ENCODE results near the gene RELB.

RELB gene

DNA sequence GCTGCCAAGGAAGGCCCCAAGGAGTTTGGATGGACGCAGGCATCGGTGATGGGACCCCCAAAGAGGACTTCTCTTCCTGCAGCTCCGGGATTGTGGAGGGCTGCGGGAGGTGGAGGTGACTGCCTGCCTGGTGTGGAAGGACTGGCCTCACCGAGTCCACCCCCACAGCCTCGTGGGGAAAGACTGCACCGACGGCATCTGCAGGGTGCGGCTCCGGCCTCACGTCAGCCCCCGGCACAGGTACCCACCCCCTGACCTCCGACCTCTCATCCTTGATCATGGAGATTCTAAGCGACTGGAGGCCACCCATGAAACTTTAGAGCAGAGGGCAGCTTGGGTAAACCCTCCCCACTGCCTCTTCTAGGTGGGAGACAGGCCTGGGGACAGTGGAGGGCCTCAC, 20.7 kb downstream of the RELB start:
- TF ChIP-seq FOXP2 (optimal IDR thresholded peaks at IDR 0.05; ENCODE audit: control extremely low read depth, extremely low read length, insufficient read depth) (no peak), EZH2 (IDR thresholded peaks at IDR 0.05) (no peak), POLR2AphosphoS5 (IDR thresholded peaks at IDR 0.05; ENCODE audit: borderline replicate concordance, low read depth, low read length) (no peak)
- no peak overlapping the region for H3K9ac ChIP-seq (ENCODE audit: insufficient read length)

GRCh38 chr19:45023048-45023447, 21.8 kb downstream of the RELB start:
- Histone ChIP-seq H3K9ac (ENCODE audit: insufficient read length) (no peak overlapping the region), H3K27ac (no peak overlapping the region), H3K4me3 (no peak overlapping the region), H3K9me3 (ENCODE audit: low read depth, low read length) (no peaks in the 10 kb centered on the region), H3K36me3 (ENCODE audit: insufficient read depth, low read length) (no peaks in the 10 kb centered on the region)
- no peak for DNase-seq (ENCODE audit: low read depth, low spot score)
- no peak for TF ChIP-seq FOXP2 (optimal IDR thresholded peaks at IDR 0.05; ENCODE audit: control extremely low read depth, extremely low read length, insufficient read depth)
- TF ChIP-seq EZH2 (IDR thresholded peaks at IDR 0.05) = no peak
- no peak for TF ChIP-seq POLR2AphosphoS5 (IDR thresholded peaks at IDR 0.05; ENCODE audit: borderline replicate concordance, low read depth, low read length)

More for the DNA sequence above, 20.7 kb downstream of the RELB start:
- no peaks in the 10 kb centered on the region for H3K36me3 ChIP-seq (ENCODE audit: insufficient read depth, low read length)
- no peak for DNase-seq (ENCODE audit: low read depth, low spot score)
- H3K27ac ChIP-seq = no peak overlapping the region
- H3K9me3 ChIP-seq (ENCODE audit: low read depth, low read length) = no peaks in the 10 kb centered on the region
- H3K4me3 ChIP-seq = no peak overlapping the region

GRCh38 chr19:45025264-45025663, 24.0 kb downstream of the RELB start:
- no peak for DNase-seq (ENCODE audit: low read depth, low spot score)
- H3K9ac ChIP-seq (ENCODE audit: insufficient read length) = no peak overlapping the region
- no peak overlapping the region for H3K27ac ChIP-seq
- no peak for TF ChIP-seq EZH2 (IDR thresholded peaks at IDR 0.05)
- no peak for TF ChIP-seq FOXP2 (optimal IDR thresholded peaks at IDR 0.05; ENCODE audit: control extremely low read depth, extremely low read length, insufficient read depth)
- TF ChIP-seq POLR2AphosphoS5 (IDR thresholded peaks at IDR 0.05; ENCODE audit: borderline replicate concordance, low read depth, low read length) = no peak
- H3K4me3 ChIP-seq = no peak overlapping the region
- H3K36me3 ChIP-seq (ENCODE audit: insufficient read depth, low read length) = no peaks in the 10 kb centered on the region
- H3K9me3 ChIP-seq (ENCODE audit: low read depth, low read length) = no peaks in the 10 kb centered on the region

- Histone ChIP-seq H3K9ac (ENCODE audit: insufficient read length) (no peak overlapping the region), H3K4me3 (no peak overlapping the region), H3K9me3 (ENCODE audit: low read depth, low read length) (no peaks in the 10 kb centered on the region), H3K27ac (no peak overlapping the region), H3K36me3 (ENCODE audit: insufficient read depth, low read length) (no peaks in the 10 kb centered on the region)
- no peak for DNase-seq (ENCODE audit: low read depth, low spot score)
- TF ChIP-seq FOXP2 (optimal IDR thresholded peaks at IDR 0.05; ENCODE audit: control extremely low read depth, extremely low read length, insufficient read depth) (no peak), EZH2 (IDR thresholded peaks at IDR 0.05) (no peak)
These were observed 26.1 kb downstream of the RELB start for GRCh38 chr19:45027371-45027770.

GRCh38 chr19:45030825-45031224, 29.6 kb downstream of the RELB start:
- DNase-seq (ENCODE audit: low read depth, low spot score) = no peak

DNA sequence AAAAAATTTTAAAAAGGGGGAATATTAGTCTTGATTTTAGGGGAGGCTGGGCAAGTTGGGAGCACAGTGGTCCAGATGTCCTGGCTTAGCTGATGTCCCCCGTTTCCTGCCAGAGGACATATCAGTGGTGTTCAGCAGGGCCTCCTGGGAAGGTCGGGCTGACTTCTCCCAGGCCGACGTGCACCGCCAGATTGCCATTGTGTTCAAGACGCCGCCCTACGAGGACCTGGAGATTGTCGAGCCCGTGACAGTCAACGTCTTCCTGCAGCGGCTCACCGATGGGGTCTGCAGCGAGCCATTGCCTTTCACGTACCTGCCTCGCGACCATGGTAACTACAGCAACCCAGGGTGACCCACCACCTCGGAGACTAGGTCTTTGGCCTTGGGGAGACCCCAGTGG, 31.2 kb downstream of the RELB start:
- DNase-seq (ENCODE audit: low read depth, low spot score) = no peak
- Histone ChIP-seq H3K36me3 (ENCODE audit: insufficient read depth, low read length) (no peaks in the 10 kb centered on the region), H3K4me3 (no peak overlapping the region), H3K27ac (no peak overlapping the region), H3K9me3 (ENCODE audit: low read depth, low read length) (no peaks in the 10 kb centered on the region), H3K9ac (ENCODE audit: insufficient read length) (no peak overlapping the region)
- TF ChIP-seq EZH2 (IDR thresholded peaks at IDR 0.05) (no peak), POLR2AphosphoS5 (IDR thresholded peaks at IDR 0.05; ENCODE audit: borderline replicate concordance, low read depth, low read length) (no peak), FOXP2 (optimal IDR thresholded peaks at IDR 0.05; ENCODE audit: control extremely low read depth, extremely low read length, insufficient read depth) (no peak)

More at GRCh38 chr19:45030825-45031224, 29.6 kb downstream of the RELB start:
- Histone ChIP-seq H3K27ac (no peak overlapping the region), H3K9me3 (ENCODE audit: low read depth, low read length) (no peaks in the 10 kb centered on the region), H3K36me3 (ENCODE audit: insufficient read depth, low read length) (no peaks in the 10 kb centered on the region), H3K9ac (ENCODE audit: insufficient read length) (no peak overlapping the region), H3K4me3 (no peak overlapping the region)
- TF ChIP-seq EZH2 (IDR thresholded peaks at IDR 0.05) (no peak), POLR2AphosphoS5 (IDR thresholded peaks at IDR 0.05; ENCODE audit: borderline replicate concordance, low read depth, low read length) (no peak), FOXP2 (optimal IDR thresholded peaks at IDR 0.05; ENCODE audit: control extremely low read depth, extremely low read length, insufficient read depth) (no peak)

GRCh38 chr19:45035755-45036154, 34.5 kb downstream of the RELB start:
- Histone ChIP-seq H3K4me3 (no peak overlapping the region), H3K27ac (no peak overlapping the region), H3K9me3 (ENCODE audit: low read depth, low read length) (no peaks in the 10 kb centered on the region), H3K9ac (ENCODE audit: insufficient read length) (no peak overlapping the region), H3K36me3 (ENCODE audit: insufficient read depth, low read length) (peaks cover 11% of the 10 kb centered on the region)
- TF ChIP-seq FOXP2 (optimal IDR thresholded peaks at IDR 0.05; ENCODE audit: control extremely low read depth, extremely low read length, insufficient read depth) (no peak), POLR2AphosphoS5 (IDR thresholded peaks at IDR 0.05; ENCODE audit: borderline replicate concordance, low read depth, low read length) (no peak)
- DNase-seq (ENCODE audit: low read depth, low spot score) = no peak

DNA sequence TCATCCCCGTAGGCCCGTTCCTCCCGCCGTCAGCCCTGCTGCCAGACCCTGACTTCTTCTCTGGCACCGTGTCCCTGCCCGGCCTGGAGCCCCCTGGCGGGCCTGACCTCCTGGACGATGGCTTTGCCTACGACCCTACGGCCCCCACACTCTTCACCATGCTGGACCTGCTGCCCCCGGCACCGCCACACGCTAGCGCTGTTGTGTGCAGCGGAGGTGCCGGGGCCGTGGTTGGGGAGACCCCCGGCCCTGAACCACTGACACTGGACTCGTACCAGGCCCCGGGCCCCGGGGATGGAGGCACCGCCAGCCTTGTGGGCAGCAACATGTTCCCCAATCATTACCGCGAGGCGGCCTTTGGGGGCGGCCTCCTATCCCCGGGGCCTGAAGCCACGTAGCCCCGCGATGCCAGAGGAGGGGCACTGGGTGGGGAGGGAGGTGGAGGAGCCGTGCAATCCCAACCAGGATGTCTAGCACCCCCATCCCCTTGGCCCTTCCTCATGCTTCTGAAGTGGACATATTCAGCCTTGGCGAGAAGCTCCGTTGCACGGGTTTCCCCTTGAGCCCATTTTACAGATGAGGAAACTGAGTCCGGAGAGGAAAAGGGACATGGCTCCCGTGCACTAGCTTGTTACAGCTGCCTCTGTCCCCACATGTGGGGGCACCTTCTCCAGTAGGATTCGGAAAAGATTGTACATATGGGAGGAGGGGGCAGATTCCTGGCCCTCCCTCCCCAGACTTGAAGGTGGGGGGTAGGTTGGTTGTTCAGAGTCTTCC, 36.3 kb downstream of the RELB start:
- Histone ChIP-seq H3K4me3 (no peak overlapping the region), H3K27ac (no peak overlapping the region), H3K36me3 (ENCODE audit: insufficient read depth, low read length) (peaks cover 28% of the 10 kb centered on the region), H3K9ac (ENCODE audit: insufficient read length) (no peak overlapping the region), H3K9me3 (ENCODE audit: low read depth, low read length) (no peaks in the 10 kb centered on the region)
- DNase-seq (ENCODE audit: low read depth, low spot score) = no peak
- no peak for TF ChIP-seq POLR2AphosphoS5 (IDR thresholded peaks at IDR 0.05; ENCODE audit: borderline replicate concordance, low read depth, low read length)
- TF ChIP-seq FOXP2 (optimal IDR thresholded peaks at IDR 0.05; ENCODE audit: control extremely low read depth, extremely low read length, insufficient read depth) = no peak
- no peak for TF ChIP-seq EZH2 (IDR thresholded peaks at IDR 0.05)
